MM.1S (cell line): Measurements from ENCODE around the gene RELA.

ENCODE experiments used
- DNase-seq: peaks from one replicate; pipeline ENCODE4 v3.0.0-alpha.2; 2015
- H2AFZ ChIP-seq: fragments of 300-600 bp; sonication (generic); 2 replicates; pipeline ENCODE4 v1.6.0; 2016; ENCODE audit warnings: antibody characterized with exemption, low read length
- H3F3A ChIP-seq: fragments of 300-600 bp; sonication (generic); 2 replicates; pipeline ENCODE4 v1.6.1; 2016; ENCODE audit warnings: mild to moderate bottlenecking, antibody characterized with exemption, low read length, moderate library complexity, mixed read lengths; ENCODE audit not compliant: insufficient read depth
- H3K27ac ChIP-seq: fragments of 300-600 bp; sonication (generic); 2 replicates; pipeline ENCODE4 v1.5.1; 2016; ENCODE audit warnings: mild to moderate bottlenecking, low read length
- H3K27me3 ChIP-seq: fragments of 300-600 bp; sonication (generic); replicated peaks from 2 replicates; pipeline ENCODE4 v1.6.0; 2016; ENCODE audit warnings: low read length; ENCODE audit not compliant: insufficient read depth
- H3K36me3 ChIP-seq: fragments of 300-600 bp; sonication (generic); replicated peaks from 2 replicates; pipeline ENCODE4 v1.6.1; 2016; ENCODE audit warnings: mild to moderate bottlenecking, low read length, mixed read lengths; ENCODE audit not compliant: insufficient read depth
- H3K4me1 ChIP-seq: fragments of 300-600 bp; sonication (generic); 2 replicates; pipeline ENCODE4 v1.6.1; 2016; ENCODE audit warnings: low read length, mixed read lengths
- H3K4me2 ChIP-seq: fragments of 300-600 bp; sonication (generic); 2 replicates; pipeline ENCODE4 v1.6.0; 2016; ENCODE audit warnings: low read depth, low read length
- H3K4me3 ChIP-seq: fragments of 300-600 bp; sonication (generic); 2 replicates; pipeline ENCODE4 v1.5.1; 2016; ENCODE audit warnings: low read length, mixed read lengths
- H3K79me2 ChIP-seq: fragments of 300-600 bp; sonication (generic); 2 replicates; pipeline ENCODE4 v1.6.1; 2016; ENCODE audit warnings: mixed run types, low read length, mixed read lengths
- H3K9ac ChIP-seq: fragments of 300-600 bp; sonication (generic); 2 replicates; pipeline ENCODE4 v1.6.1; 2016; ENCODE audit warnings: low read length, mixed read lengths
- H3K9me2 ChIP-seq: fragments of 300-600 bp; sonication (generic); replicated peaks from 2 replicates; pipeline ENCODE4 v1.6.1; 2016; ENCODE audit warnings: mild to moderate bottlenecking, low read length, mixed read lengths; ENCODE audit not compliant: insufficient read depth
- H3K9me3 ChIP-seq: fragments of 300-600 bp; sonication (generic); replicated peaks from 2 replicates; pipeline ENCODE4 v1.6.1; 2016; ENCODE audit warnings: mild to moderate bottlenecking, low read length, mixed read lengths; ENCODE audit not compliant: insufficient read depth
- H4K20me1 ChIP-seq: fragments of 300-600 bp; sonication (generic); 2 replicates; pipeline ENCODE4 v1.6.1; 2016; ENCODE audit warnings: mild to moderate bottlenecking, low read length, moderate library complexity, mixed read lengths; ENCODE audit not compliant: insufficient read depth
- EZH2 ChIP-seq: fragments of 300-600 bp; sonication (generic); optimal IDR thresholded peaks from 2 replicates; pipeline ENCODE3; 2017; ENCODE audit warnings: low read depth, mild to moderate bottlenecking, antibody characterized with exemption, low read length, mixed read lengths
- EZH2phosphoT487 ChIP-seq: fragments of 300-600 bp; sonication (generic); IDR thresholded peaks from 2 replicates; pipeline ENCODE4 v1.6.1; 2018; ENCODE audit warnings: antibody characterized with exemption, low read length
- TF ChIP-seq, protein P1 (sequence below): fragments of 300-600 bp; sonication (generic); IDR thresholded peaks from 2 replicates; pipeline ENCODE4 v1.5.1; 2016; ENCODE audit warnings: antibody characterized with exemption, low read length, mixed read lengths

The RELA gene

DNA sequence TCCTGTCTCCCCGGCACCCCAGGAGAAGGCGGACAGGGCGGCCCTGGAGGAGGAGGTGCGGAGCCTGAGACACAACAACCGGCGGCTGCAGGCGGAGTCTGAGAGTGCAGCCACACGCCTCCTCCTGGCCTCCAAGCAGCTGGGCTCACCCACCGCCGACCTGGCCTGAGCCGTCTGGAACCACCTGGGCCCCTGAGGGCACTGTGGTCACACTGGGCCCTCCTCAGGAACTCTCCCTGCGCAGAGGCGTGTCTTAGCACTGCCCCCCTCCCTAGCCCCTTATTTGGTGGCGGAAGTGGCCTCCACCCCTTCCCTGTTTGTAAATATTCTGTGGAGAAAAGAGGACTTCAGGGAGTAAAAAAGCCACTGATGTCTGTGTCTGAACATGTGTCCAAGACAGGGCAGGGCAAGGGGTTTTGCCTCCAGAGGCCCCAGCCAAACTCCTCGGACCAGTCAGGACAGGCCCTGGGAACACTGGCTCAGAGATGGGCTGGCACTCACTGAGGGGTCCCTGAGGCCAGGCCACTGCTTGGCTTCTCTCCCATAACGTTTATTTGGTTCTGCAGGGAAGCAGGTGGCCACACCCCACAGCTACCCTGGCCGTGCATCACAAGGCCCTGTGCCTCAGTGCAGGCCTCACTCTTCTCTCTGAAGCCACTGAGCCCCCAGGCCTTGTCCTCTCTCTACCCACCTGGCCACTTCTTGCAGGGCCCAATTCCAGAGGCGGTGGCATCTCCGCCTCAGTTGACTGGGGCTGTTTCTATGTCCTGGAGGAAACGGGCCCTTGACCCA, 12.0 kb downstream of the RELA start:
- TF ChIP-seq EZH2 (no peak), EZH2phosphoT487 (no peak)
- TF ChIP-seq, protein P1, sequence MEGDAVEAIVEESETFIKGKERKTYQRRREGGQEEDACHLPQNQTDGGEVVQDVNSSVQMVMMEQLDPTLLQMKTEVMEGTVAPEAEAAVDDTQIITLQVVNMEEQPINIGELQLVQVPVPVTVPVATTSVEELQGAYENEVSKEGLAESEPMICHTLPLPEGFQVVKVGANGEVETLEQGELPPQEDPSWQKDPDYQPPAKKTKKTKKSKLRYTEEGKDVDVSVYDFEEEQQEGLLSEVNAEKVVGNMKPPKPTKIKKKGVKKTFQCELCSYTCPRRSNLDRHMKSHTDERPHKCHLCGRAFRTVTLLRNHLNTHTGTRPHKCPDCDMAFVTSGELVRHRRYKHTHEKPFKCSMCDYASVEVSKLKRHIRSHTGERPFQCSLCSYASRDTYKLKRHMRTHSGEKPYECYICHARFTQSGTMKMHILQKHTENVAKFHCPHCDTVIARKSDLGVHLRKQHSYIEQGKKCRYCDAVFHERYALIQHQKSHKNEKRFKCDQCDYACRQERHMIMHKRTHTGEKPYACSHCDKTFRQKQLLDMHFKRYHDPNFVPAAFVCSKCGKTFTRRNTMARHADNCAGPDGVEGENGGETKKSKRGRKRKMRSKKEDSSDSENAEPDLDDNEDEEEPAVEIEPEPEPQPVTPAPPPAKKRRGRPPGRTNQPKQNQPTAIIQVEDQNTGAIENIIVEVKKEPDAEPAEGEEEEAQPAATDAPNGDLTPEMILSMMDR: no peak
- Histone ChIP-seq H3F3A (peaks cover 31% of the 10 kb centered on the region), H3K9ac (no peak overlapping the region), H3K4me3 (no peak overlapping the region), H3K36me3 (no peaks in the 10 kb centered on the region), H3K79me2 (no peaks in the 10 kb centered on the region), H3K9me2 (no peaks in the 10 kb centered on the region), H4K20me1 (no peaks in the 10 kb centered on the region), H3K9me3 (no peaks in the 10 kb centered on the region), H3K4me2 (no peak overlapping the region), H2AFZ (no peak overlapping the region), H3K4me1 (peaks cover 16% of the 10 kb centered on the region), H3K27ac (no peak overlapping the region), H3K27me3 (no peaks in the 10 kb centered on the region)
- no peak for DNase-seq

DNA sequence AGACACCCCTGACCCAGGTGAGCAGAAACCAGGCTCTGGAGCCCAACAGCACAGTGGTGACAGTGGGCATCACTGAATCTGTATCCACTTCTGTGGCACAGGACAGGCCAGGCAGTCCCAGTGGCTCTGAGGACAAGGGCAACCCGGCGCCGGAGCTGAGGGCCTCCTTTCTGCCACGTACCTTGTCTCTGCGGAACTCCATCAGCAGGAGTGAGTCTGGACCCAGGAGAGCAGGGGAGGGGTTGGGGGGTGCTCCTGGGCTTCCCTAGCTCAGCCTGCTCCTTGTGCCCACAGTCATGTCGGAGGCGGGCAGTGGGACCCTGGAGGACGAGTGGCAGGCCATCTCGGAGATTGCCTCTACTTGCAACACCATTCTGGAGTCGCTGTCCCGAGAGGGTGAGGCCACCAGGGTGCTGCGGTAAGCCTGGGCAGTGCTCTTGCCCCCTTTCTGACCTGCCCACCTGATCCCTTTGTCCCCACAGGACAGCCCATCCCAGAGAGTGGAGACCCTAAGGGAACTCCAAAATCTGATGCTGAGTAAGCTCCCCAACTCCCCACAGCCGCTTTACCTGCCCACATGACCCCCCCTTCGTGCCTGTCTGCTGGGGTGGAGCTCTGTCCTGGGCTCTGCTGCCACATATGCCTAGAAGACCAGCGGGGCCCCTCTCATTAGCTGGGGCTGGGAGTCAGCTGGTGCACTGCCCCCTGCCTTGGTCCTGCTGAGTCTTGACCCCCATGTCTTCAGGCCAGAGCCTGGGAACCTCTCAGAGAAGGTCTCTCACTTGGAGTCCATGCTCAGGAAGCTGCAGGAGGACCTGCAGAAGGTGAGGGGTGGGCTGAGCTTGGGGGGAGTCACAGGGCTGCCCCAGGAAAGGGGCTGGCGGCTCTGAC, 12.8 kb downstream of the RELA start:
- Histone ChIP-seq H3K4me1 (peaks cover 16% of the 10 kb centered on the region), H3K79me2 (no peaks in the 10 kb centered on the region), H2AFZ (no peak overlapping the region), H3K9me3 (no peaks in the 10 kb centered on the region), H3F3A (peaks cover 31% of the 10 kb centered on the region), H3K4me2 (no peak overlapping the region), H3K9me2 (no peaks in the 10 kb centered on the region), H3K9ac (no peak overlapping the region), H4K20me1 (no peaks in the 10 kb centered on the region), H3K36me3 (no peaks in the 10 kb centered on the region), H3K27ac (no peak overlapping the region), H3K4me3 (no peak overlapping the region), H3K27me3 (no peaks in the 10 kb centered on the region)
- no peak for DNase-seq
- TF ChIP-seq, protein P1: no peak
- TF ChIP-seq EZH2phosphoT487: no peak
- TF ChIP-seq EZH2: no peak

DNA sequence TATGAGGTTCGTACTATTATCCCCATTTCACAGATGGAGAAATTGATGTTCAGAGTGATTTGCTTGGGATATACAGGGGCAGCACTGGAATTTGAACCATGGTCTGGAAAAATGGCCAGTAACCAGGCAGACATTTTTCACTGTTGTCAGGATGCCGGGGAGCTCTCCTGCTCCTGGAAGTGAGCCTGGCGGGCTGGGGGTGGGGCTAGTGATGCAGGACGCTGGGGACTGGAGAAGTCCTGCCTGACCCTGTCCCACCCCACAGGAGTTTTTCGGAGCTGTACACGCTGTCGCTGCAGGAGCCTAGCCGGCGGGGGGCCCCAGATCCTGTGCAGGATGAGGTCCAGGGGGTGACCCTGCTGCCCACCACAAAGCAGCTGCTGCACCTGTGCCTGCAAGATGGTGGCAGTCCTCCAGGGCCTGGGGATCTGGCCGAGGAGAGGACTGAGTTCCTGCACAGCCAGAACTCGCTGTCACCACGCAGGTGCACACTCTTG, 13.7 kb downstream of the RELA start:
- peaks cover 16% of the 10 kb centered on the region for H3K4me1 ChIP-seq
- no peak overlapping the region for H3K9ac ChIP-seq
- no peak overlapping the region for H2AFZ ChIP-seq

More for the DNA sequence above, 13.7 kb downstream of the RELA start:
- Histone ChIP-seq H3K9me3 (no peaks in the 10 kb centered on the region), H3K27ac (no peak overlapping the region), H3F3A (peaks cover 28% of the 10 kb centered on the region), H3K36me3 (no peaks in the 10 kb centered on the region), H3K4me3 (no peak overlapping the region), H3K4me2 (no peak overlapping the region), H3K9me2 (no peaks in the 10 kb centered on the region), H3K79me2 (no peaks in the 10 kb centered on the region), H4K20me1 (no peaks in the 10 kb centered on the region), H3K27me3 (no peaks in the 10 kb centered on the region)
- no peak for DNase-seq
- TF ChIP-seq EZH2 (no peak), EZH2phosphoT487 (no peak)
- TF ChIP-seq, protein P1: no peak
